ENCODE results near the gene PTPN3. TPM values are rescaled to one million over a fixed set of nuclear protein-coding genes. Genes with fewer than 3 reads are reported as not detected.
"Not testable (repeated sequence)": the region's sequence is repeated elsewhere in the genome, so short reads cannot be mapped to it uniquely, and the experiment has no call there.

PTPN3 gene
- total RNA-seq, 1 experiment from 2014 or later: 4.8 TPM

DNA sequence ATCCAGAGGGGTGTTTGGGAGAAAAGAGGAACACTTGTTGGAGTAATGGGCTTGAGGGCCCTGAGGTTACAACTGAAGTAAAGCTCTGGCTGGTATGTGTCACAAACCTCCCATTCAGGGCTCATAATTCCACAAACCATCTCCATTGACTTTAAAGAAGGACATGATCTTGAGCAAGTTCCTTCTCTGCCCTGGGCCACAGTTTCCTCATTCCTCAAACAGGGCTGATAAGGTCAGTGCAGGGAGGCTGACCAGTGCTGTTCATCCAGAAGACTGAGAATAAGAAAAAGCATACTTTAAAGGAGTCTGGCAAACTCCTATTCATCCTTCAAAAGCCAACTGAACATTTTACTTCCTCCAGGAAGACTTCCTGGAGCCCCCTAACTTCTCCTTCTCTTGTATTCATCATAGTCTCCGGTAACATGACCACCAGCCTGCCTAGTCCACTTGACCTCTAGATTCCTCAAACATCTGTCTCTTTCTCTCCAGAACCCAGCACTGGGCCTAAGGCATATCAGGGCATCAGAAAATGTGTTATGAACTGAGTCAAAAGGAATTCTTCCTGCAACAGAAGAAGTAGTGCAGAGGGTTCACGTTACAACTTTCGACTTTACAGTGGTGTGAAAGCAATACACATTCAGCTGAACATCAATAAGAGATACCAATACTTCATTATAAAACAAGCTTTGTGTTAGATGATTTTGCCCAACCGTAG is 20.7 kb upstream of the PTPN3 start:
- H3K27ac ChIP-seq: no peak overlapping the region
- no peak overlapping the region for H3K4me3 ChIP-seq
- no peaks in the 10 kb centered on the region for H3K27me3 ChIP-seq (replicated peaks)
- no peaks in the 10 kb centered on the region for H3K36me3 ChIP-seq
- no peak for DNase-seq (ENCODE audit: low read depth in 1 of 2, low spot score in 2 of 2)
- H3K4me1 ChIP-seq (replicated peaks): no peaks in the 10 kb centered on the region
- no peaks in the 10 kb centered on the region for H3K9me3 ChIP-seq (replicated peaks)

DNA sequence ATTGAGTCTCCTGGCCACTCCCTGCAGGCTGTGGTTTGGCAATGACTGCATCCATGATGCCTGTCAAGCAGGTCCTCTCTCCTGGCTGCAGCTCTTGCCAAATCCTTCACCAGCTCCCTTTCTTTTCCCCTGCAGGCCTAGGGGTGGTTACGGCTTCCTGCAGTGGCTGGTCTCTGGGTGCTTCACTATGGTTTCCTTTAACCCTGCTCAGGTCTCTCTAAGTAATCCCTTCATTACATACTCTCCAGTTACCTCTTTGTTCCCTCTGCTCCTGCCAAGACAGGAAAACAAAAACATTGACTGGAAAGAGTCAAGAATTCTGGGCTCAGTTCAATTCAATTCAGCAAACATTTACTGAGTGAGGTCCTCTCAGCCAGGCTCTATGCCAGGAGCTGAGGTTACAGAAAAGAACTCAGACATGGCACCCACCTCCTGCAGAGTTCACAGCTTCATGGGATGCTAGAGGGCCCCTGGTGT is 19.8 kb upstream of the PTPN3 start:
- Histone ChIP-seq H3K27me3 (replicated peaks) (no peaks in the 10 kb centered on the region), H3K4me3 (no peak overlapping the region), H3K9me3 (replicated peaks) (no peaks in the 10 kb centered on the region), H3K4me1 (replicated peaks) (no peaks in the 10 kb centered on the region), H3K27ac (no peak overlapping the region), H3K36me3 (no peaks in the 10 kb centered on the region)
- DNase-seq (ENCODE audit: low read depth in 1 of 2, low spot score in 2 of 2): no peak

DNA sequence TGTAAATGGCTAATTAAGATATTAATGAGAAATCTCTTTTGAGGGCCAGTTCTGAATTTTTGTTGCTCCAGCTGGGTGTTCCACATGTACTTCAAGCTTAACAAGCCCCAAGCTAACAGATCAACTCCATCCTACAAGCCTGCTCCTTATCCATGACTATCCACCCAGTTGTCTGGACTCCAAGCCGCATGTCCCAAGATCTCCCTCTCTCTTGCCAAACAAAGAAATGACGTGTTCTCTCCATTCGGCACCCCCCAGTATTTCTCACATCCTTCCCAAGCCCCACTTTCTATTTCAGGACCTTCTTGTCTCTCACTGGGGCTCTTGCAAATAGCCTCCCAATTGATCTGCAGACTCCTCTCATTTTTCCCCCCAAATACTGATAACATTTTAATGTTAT is 15.8 kb upstream of the PTPN3 start:
- Histone ChIP-seq H3K4me1 (replicated peaks) (no peaks in the 10 kb centered on the region), H3K9me3 (replicated peaks) (no peaks in the 10 kb centered on the region), H3K36me3 (no peaks in the 10 kb centered on the region), H3K27me3 (replicated peaks) (no peaks in the 10 kb centered on the region), H3K27ac (no peak overlapping the region), H3K4me3 (no peak overlapping the region)
- no peak for DNase-seq (ENCODE audit: low read depth in 1 of 2, low spot score in 2 of 2)

DNA sequence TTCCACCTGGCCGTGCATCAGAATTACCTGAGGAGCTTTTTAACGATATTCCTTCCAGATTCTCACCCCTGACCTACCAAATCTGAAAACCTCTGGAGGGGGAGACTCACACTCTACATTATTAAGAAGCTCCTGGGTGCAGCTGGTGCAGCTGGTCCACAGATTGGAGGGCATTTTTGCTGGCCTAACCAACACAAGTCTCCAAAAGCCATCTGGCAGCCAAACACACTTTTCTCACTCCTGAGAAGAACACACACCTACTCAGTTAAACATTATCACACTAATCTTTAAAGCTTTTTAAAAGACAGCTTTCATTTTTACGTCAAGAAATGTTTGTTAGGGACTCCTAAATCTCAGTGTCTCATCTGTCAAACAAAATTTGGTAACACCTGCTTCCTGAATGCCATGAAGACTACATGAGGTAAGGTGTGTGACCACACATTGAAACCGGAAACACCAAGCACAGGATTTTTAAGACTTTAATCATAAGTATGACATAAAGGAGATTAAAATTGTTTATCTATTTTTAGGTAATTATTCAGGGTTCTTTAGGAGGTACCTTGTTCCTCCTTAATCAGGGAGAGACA is 14.2 kb upstream of the PTPN3 start:
- DNase-seq (ENCODE audit: low read depth in 1 of 2, low spot score in 2 of 2): no peak
- no peaks in the 10 kb centered on the region for H3K27me3 ChIP-seq (replicated peaks)
- no peak overlapping the region for H3K27ac ChIP-seq
- H3K9me3 ChIP-seq (replicated peaks): no peaks in the 10 kb centered on the region
- H3K4me1 ChIP-seq (replicated peaks): peaks cover 5% of the 10 kb centered on the region
- H3K36me3 ChIP-seq: no peaks in the 10 kb centered on the region
- no peak overlapping the region for H3K4me3 ChIP-seq

DNA sequence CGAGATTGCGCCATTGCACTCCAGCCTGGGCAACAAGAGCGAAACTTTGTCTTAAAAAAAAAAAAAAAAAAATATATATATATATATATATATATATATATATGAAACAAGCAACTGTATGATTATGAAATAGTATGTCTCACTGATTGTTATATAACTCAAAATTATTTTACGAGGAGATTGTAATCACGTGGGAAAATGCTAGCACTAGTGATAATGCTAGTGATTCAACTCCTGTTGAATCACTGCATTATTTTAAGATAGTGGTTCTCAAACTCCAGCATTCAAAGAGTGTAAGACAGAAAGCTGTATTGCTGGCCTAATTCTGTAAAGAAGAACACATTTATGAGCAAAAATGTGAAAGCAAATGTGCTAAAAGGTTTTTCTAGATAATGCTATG is 12.4 kb upstream of the PTPN3 start:
- Histone ChIP-seq H3K36me3 (no peaks in the 10 kb centered on the region), H3K27ac (no peak overlapping the region), H3K27me3 (replicated peaks) (no peaks in the 10 kb centered on the region), H3K9me3 (replicated peaks) (no peaks in the 10 kb centered on the region), H3K4me1 (replicated peaks) (peaks cover 14% of the 10 kb centered on the region), H3K4me3 (no peak overlapping the region)
- no peak for DNase-seq (ENCODE audit: low read depth in 1 of 2, low spot score in 2 of 2)

DNA sequence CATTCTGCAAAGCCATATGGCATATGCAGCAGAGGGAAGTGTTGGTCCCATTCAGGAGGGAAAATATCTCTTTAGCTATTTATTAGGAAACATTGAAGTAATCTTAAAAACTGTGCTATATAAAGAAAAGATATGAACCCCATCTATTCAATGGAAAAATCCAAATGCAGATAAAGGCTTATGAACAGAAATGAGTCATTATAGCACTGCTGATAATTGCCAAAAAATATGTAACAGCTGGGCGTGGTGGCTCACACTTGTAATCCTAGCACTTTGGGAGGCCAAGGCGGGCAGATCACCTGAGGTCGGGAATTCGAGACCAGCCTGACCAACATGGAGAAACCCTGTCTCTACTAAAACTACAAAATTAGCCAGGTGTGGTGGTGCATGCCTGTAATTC is 11.9 kb upstream of the PTPN3 start:
- H3K27ac ChIP-seq; DNase-seq (ENCODE audit: low read depth in 1 of 2, low spot score in 2 of 2); H3K4me3 ChIP-seq; H3K27me3 ChIP-seq (replicated peaks); H3K9me3 ChIP-seq (replicated peaks); H3K36me3 ChIP-seq: not testable (repeated sequence)
- peaks cover 14% of the 10 kb centered on the region for H3K4me1 ChIP-seq (replicated peaks)

DNA sequence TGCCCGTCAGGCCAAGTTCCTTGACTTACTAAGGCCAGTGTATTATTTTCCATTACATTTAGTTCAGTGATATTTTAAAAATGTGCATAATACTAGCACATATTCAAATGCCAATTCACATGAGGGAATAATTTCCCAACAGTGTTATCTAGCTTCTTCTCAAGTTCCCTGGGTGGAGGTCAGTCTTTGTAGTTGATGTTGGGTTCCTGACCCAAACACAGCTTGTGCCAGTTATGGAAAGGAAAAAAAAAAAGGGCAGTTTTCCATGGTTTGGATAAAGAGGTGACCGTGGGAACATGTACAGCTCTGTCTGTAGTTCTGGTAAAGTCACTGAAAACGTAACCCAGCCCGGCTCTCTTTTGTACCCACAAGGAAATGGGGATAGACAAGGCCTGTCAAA is 11.5 kb upstream of the PTPN3 start:
- Histone ChIP-seq H3K27me3 (replicated peaks) (no peaks in the 10 kb centered on the region), H3K9me3 (replicated peaks) (no peaks in the 10 kb centered on the region), H3K4me3 (no peak overlapping the region), H3K27ac (no peak overlapping the region), H3K36me3 (no peaks in the 10 kb centered on the region), H3K4me1 (replicated peaks) (peaks cover 14% of the 10 kb centered on the region)
- DNase-seq (ENCODE audit: low read depth in 1 of 2, low spot score in 2 of 2): no peak

DNA sequence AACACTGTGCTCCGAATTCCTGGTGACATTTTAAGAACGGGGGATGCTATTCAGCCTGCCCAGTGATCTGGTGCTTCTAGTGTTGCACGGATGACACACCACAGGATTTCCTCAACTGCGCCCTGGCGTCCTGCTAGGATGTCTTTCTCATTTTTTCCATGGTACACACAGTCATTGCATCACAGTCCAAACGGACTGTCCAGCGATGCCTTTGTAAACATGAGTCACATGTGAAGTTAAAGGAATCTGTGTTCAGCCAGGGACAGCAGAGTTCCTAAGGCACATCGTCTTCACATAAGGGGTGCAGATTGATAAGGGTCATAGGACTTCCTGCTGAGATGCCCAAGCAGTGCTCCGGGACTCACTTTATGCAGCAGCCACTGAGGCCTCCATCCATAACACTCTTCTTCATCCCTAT is 9.3 kb upstream of the PTPN3 start:
- peak; percentile 32 to 52 for DNase-seq (ENCODE audit: low read depth in 1 of 2, low spot score in 2 of 2)
- H3K27me3 ChIP-seq (replicated peaks): no peaks in the 10 kb centered on the region
- H3K27ac ChIP-seq: no peak overlapping the region
- no peak overlapping the region for H3K4me3 ChIP-seq
- peaks cover 14% of the 10 kb centered on the region for H3K4me1 ChIP-seq (replicated peaks)
- H3K36me3 ChIP-seq: no peaks in the 10 kb centered on the region
- H3K9me3 ChIP-seq (replicated peaks): no peaks in the 10 kb centered on the region

DNA sequence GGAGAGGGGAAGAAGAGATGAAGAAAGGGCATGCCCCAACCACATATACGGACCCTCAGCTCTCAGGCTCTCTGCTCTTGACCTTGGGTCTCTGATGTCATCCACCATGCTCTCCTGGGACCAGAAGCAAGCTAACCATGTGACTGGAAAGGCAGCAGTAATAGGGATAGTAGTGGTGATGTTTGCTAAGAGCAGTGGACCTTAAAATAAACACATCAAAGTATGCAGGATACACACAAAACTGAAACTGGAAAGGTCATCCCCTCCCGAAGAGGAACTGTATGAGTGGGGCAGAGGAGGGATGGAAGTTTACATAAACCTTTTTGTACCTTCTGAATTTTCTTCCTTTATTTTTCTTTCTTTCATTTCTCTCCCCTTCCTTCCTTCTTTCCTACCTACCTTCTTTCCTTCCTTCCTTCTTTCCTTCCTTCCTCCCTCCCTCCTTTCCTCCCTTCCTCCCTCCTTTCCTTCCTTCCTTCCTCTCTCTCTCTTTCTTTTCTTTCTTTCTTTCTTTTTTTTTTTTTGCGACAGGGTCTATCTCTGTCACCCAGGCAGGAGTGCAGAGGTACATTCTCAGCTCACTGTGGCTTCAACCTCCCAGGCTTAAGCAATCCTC is 8.1 kb upstream of the PTPN3 start:
- no peak overlapping the region for H3K27ac ChIP-seq
- no peak overlapping the region for H3K4me3 ChIP-seq
- H3K4me1 ChIP-seq (replicated peaks): peaks cover 14% of the 10 kb centered on the region
- H3K36me3 ChIP-seq: no peaks in the 10 kb centered on the region
- no peaks in the 10 kb centered on the region for H3K27me3 ChIP-seq (replicated peaks)
- DNase-seq (ENCODE audit: low read depth in 1 of 2, low spot score in 2 of 2): no peak
- no peaks in the 10 kb centered on the region for H3K9me3 ChIP-seq (replicated peaks)

DNA sequence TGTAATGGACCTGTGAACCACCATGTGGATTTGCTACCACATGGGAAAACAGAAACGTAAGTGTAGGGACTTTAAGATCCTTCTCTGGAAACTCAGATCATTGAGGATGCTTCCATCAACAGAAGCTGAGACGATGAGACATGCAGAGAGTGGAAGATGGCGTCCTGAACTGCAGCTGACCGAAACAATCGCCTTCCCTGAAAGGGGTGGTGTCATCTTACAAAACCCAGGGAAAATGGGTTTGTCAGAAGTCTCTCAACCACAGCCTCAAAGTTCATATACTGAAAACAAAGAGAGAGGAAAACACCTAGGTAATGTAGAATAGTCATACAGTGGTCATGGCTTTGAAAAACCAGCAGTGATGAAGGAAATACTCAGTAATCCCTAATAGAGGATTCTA is 6.6 kb upstream of the PTPN3 start:
- Histone ChIP-seq H3K27me3 (replicated peaks) (0 out of 2 replicates have a peak, but pooled peaks cover 5% of the 10 kb centered on the region), H3K9me3 (replicated peaks) (no peaks in the 10 kb centered on the region), H3K4me3 (no peak overlapping the region), H3K36me3 (no peaks in the 10 kb centered on the region), H3K4me1 (replicated peaks) (peaks cover 21% of the 10 kb centered on the region), H3K27ac (no peak overlapping the region)
- DNase-seq (ENCODE audit: low read depth in 1 of 2, low spot score in 2 of 2): no peak

DNA sequence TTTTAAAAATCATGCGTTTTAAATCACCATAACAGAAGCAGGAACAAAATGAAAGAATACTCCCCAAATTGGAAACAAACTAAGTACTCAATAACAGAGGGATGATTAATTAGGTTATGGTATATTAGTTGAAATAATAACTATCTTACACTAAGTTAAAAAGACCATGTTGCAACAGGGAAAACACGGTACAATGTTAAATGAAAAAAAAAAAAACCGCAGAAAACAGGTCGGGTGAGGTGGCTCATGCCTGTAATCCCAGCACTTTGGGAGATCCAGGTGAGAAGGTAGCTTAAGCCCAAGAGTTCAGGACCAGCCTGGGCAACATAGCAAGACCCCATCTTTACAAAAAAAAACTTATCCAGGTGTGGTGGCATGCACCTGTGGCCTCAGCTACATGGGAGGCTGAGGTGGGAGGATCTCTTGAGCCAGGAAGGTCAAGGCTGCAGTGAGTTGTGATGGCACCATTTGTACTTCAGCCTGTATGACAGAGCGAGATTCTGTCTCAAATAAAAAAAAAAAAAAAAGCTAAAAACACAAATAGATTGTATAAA is 2.4 kb upstream of the PTPN3 start:
- no peak overlapping the region for H3K4me3 ChIP-seq
- peaks cover 25% of the 10 kb centered on the region for H3K4me1 ChIP-seq (replicated peaks)
- DNase-seq (ENCODE audit: low read depth in 1 of 2, low spot score in 2 of 2): no peak
- H3K27ac ChIP-seq: no peak overlapping the region
- peaks cover 5% of the 10 kb centered on the region; the same call in 1 of the 2 replicates for H3K27me3 ChIP-seq (replicated peaks)
- no peaks in the 10 kb centered on the region for H3K36me3 ChIP-seq
- H3K9me3 ChIP-seq (replicated peaks): no peaks in the 10 kb centered on the region

DNA sequence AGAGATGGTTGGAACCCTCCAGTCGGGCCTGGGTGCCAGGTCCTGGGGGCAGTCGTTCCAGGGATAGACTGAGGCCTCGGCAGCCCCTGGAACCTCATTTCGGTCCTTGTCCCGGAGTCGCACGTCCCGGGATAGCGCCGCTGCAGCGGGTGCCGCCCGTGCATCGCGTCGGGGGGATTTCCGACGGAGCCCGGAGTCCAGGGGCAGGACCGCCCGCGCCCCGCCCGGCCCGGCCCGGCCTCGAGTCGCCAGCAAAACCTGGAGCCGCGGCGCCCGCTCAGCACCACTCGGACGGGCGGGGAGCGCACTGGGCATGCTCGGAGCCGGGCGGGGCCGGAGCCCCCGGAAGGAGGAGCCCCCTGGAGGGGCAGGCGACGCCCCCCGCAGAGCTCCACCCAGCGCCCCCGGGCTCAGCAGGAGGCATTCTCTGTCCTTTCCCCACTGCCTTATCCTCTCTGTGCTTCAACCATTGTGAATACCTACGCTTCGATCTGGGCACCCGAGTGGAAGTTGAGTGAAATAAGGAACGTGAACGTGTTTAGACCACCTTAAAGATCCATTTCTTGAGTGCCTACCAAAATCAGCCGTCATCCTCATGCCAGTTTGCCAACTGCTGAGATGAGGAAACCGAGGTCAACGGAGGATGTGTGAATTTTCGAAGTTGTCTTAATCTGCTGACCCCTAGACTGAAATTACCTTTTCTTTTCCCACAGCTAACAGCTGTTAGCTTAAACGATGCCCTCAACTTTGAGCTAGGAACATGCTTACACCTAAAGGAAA is 1.7 kb upstream of the PTPN3 start:
- H3K27me3 ChIP-seq (replicated peaks): peaks cover 5% of the 10 kb centered on the region; the same call in 1 of the 2 replicates

DNA sequence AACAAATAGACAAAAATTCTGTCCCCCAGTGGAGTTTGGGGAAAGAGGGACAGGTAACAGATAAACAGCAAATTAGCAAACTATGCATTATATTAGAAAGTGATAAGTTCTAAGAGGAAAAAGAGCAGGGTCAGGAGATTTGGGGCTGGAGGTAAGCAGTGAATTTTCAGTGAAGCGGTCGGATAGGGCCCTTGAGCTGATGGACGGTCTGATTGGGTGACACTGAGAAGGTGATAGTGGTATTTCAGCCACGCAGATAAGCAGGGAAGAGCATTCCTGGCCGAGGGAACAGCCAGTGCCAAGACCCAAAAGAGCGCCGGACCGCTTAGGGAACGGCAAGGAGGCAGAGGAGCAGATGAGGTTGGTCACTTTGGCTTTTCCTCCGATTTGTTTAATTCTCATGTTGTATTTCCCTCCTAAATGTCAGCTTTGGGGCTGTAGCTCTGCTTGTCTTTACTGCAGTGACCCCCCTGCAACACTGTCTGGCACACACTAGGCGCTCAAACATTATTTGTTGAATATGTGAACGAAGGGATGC is 1.1 kb upstream of the PTPN3 start:
- no peaks in the 10 kb centered on the region for H3K9me3 ChIP-seq (replicated peaks)
- H3K36me3 ChIP-seq: no peaks in the 10 kb centered on the region
- H3K27ac ChIP-seq: no peak overlapping the region
- H3K4me3 ChIP-seq: peak overlapping the region; percentile 32
- H3K4me1 ChIP-seq (replicated peaks): peaks cover 25% of the 10 kb centered on the region
- H3K27me3 ChIP-seq (replicated peaks): peaks cover 5% of the 10 kb centered on the region; the same call in 1 of the 2 replicates
- no peak for DNase-seq (ENCODE audit: low read depth in 1 of 2, low spot score in 2 of 2)

More for the DNA sequence above, 1.7 kb upstream of the PTPN3 start:
- Histone ChIP-seq H3K36me3 (no peaks in the 10 kb centered on the region), H3K4me3 (peak overlapping the region; percentile 32), H3K4me1 (replicated peaks) (peaks cover 25% of the 10 kb centered on the region), H3K9me3 (replicated peaks) (no peaks in the 10 kb centered on the region), H3K27ac (no peak overlapping the region)
- peak; percentile 67 to 85 for DNase-seq (ENCODE audit: low read depth in 1 of 2, low spot score in 2 of 2)
